ENCODE results near the gene LRRC55.

LRRC55 gene

GRCh38 chr11:57174656-57175055 is 7.1 kb upstream of the LRRC55 start:
- no peak overlapping the region for H3K4me3 ChIP-seq (ENCODE audit: insufficient read length, low read depth)
- TF ChIP-seq ZNF274 (IDR thresholded peaks at IDR 0.05; ENCODE audit: low read depth, low read length) (no peak), SUZ12 (IDR thresholded peaks at IDR 0.05; ENCODE audit: extremely low read depth, insufficient read depth, insufficient read length) (no peak), YY1 (IDR thresholded peaks at IDR 0.05; ENCODE audit: insufficient read depth, insufficient read length) (no peak)
- no peak overlapping the region for H3K9ac ChIP-seq (ENCODE audit: insufficient read length, low read depth)
- no peak for DNase-seq (ENCODE audit: low read depth, low spot score)
- no peaks in the 10 kb centered on the region for H3K36me3 ChIP-seq (ENCODE audit: insufficient read depth, insufficient read length, low read length)
- peaks cover 9% of the 10 kb centered on the region for H3K27me3 ChIP-seq (ENCODE audit: insufficient read depth, insufficient read length)
- H3K9me3 ChIP-seq (ENCODE audit: insufficient read depth, low read length), result peaks cover 6% of the 10 kb centered on the region; the same call in 1 of the 2 replicates
- H3K4me1 ChIP-seq (ENCODE audit: insufficient read depth, insufficient read length), result no peaks in the 10 kb centered on the region

GRCh38 chr11:57175478-57175877 is 6.3 kb upstream of the LRRC55 start:
- Histone ChIP-seq H3K4me1 (ENCODE audit: insufficient read depth, insufficient read length) (peaks cover 2% of the 10 kb centered on the region), H3K36me3 (ENCODE audit: insufficient read depth, insufficient read length, low read length) (no peaks in the 10 kb centered on the region), H3K27me3 (ENCODE audit: insufficient read depth, insufficient read length) (peaks cover 17% of the 10 kb centered on the region), H3K9me3 (ENCODE audit: insufficient read depth, low read length) (no peaks in the 10 kb centered on the region), H3K4me3 (ENCODE audit: insufficient read length, low read depth) (no peak overlapping the region), H3K9ac (ENCODE audit: insufficient read length, low read depth) (no peak overlapping the region)
- no peak for DNase-seq (ENCODE audit: low read depth, low spot score)
- TF ChIP-seq SUZ12 (IDR thresholded peaks at IDR 0.05; ENCODE audit: extremely low read depth, insufficient read depth, insufficient read length) (no peak), ZNF274 (IDR thresholded peaks at IDR 0.05; ENCODE audit: low read depth, low read length) (no peak), YY1 (IDR thresholded peaks at IDR 0.05; ENCODE audit: insufficient read depth, insufficient read length) (no peak)

GRCh38 chr11:57178334-57178733 is 3.4 kb upstream of the LRRC55 start:
- Histone ChIP-seq H3K9ac (ENCODE audit: insufficient read length, low read depth) (no peak overlapping the region), H3K36me3 (ENCODE audit: insufficient read depth, insufficient read length, low read length) (no peaks in the 10 kb centered on the region), H3K4me3 (ENCODE audit: insufficient read length, low read depth) (no peak overlapping the region), H3K4me1 (ENCODE audit: insufficient read depth, insufficient read length) (peaks cover 7% of the 10 kb centered on the region), H3K9me3 (ENCODE audit: insufficient read depth, low read length) (no peaks in the 10 kb centered on the region), H3K27me3 (ENCODE audit: insufficient read depth, insufficient read length) (peaks cover 31% of the 10 kb centered on the region)
- DNase-seq (ENCODE audit: low read depth, low spot score), result no peak
- TF ChIP-seq SUZ12 (IDR thresholded peaks at IDR 0.05; ENCODE audit: extremely low read depth, insufficient read depth, insufficient read length) (no peak), ZNF274 (IDR thresholded peaks at IDR 0.05; ENCODE audit: low read depth, low read length) (no peak), YY1 (IDR thresholded peaks at IDR 0.05; ENCODE audit: insufficient read depth, insufficient read length) (no peak)

- peak overlapping the region; percentile 51 for H3K9ac ChIP-seq (ENCODE audit: insufficient read length, low read depth)
- no peak for DNase-seq (ENCODE audit: low read depth, low spot score)
- H3K4me3 ChIP-seq (ENCODE audit: insufficient read length, low read depth), result peak overlapping the region; percentile 57
- H3K4me1 ChIP-seq (ENCODE audit: insufficient read depth, insufficient read length), result peaks cover 7% of the 10 kb centered on the region
- H3K9me3 ChIP-seq (ENCODE audit: insufficient read depth, low read length), result no peaks in the 10 kb centered on the region
- no peaks in the 10 kb centered on the region for H3K36me3 ChIP-seq (ENCODE audit: insufficient read depth, insufficient read length, low read length)
- no peak for TF ChIP-seq SUZ12 (IDR thresholded peaks at IDR 0.05; ENCODE audit: extremely low read depth, insufficient read depth, insufficient read length)
- peaks cover 31% of the 10 kb centered on the region for H3K27me3 ChIP-seq (ENCODE audit: insufficient read depth, insufficient read length)
Observed at GRCh38 chr11:57179681-57180080, 2.1 kb upstream of the LRRC55 start.

- Histone ChIP-seq H3K36me3 (ENCODE audit: insufficient read depth, insufficient read length, low read length) (no peaks in the 10 kb centered on the region), H3K9ac (ENCODE audit: insufficient read length, low read depth) (peak overlapping the region; percentile 51), H3K9me3 (ENCODE audit: insufficient read depth, low read length) (no peaks in the 10 kb centered on the region), H3K4me1 (ENCODE audit: insufficient read depth, insufficient read length) (peaks cover 7% of the 10 kb centered on the region), H3K4me3 (ENCODE audit: insufficient read length, low read depth) (peak overlapping the region; percentile 57), H3K27me3 (ENCODE audit: insufficient read depth, insufficient read length) (peaks cover 31% of the 10 kb centered on the region)
- DNase-seq (ENCODE audit: low read depth, low spot score), result peak; percentile 36
- TF ChIP-seq ZNF274 (IDR thresholded peaks at IDR 0.05; ENCODE audit: low read depth, low read length), result no peak
- no peak for TF ChIP-seq SUZ12 (IDR thresholded peaks at IDR 0.05; ENCODE audit: extremely low read depth, insufficient read depth, insufficient read length)
- TF ChIP-seq YY1 (IDR thresholded peaks at IDR 0.05; ENCODE audit: insufficient read depth, insufficient read length), result no peak
Observed at GRCh38 chr11:57180081-57180561, 1.6 kb upstream of the LRRC55 start.

- no peak overlapping the region for H3K9ac ChIP-seq (ENCODE audit: insufficient read length, low read depth)
- H3K27me3 ChIP-seq (ENCODE audit: insufficient read depth, insufficient read length), result peaks cover 31% of the 10 kb centered on the region
- no peaks in the 10 kb centered on the region for H3K9me3 ChIP-seq (ENCODE audit: insufficient read depth, low read length)
- TF ChIP-seq ZNF274 (IDR thresholded peaks at IDR 0.05; ENCODE audit: low read depth, low read length) (no peak), YY1 (IDR thresholded peaks at IDR 0.05; ENCODE audit: insufficient read depth, insufficient read length) (no peak), SUZ12 (IDR thresholded peaks at IDR 0.05; ENCODE audit: extremely low read depth, insufficient read depth, insufficient read length) (no peak)
- peaks cover 7% of the 10 kb centered on the region for H3K4me1 ChIP-seq (ENCODE audit: insufficient read depth, insufficient read length)
- no peaks in the 10 kb centered on the region for H3K36me3 ChIP-seq (ENCODE audit: insufficient read depth, insufficient read length, low read length)
- no peak for DNase-seq (ENCODE audit: low read depth, low spot score)
- H3K4me3 ChIP-seq (ENCODE audit: insufficient read length, low read depth), result no peak overlapping the region
Observed at GRCh38 chr11:57180964-57181363, 789 bp upstream of the LRRC55 start.

GRCh38 chr11:57182896-57183295 is 1.1 kb downstream of the LRRC55 start:
- DNase-seq (ENCODE audit: low read depth, low spot score), result no peak
- peaks cover 31% of the 10 kb centered on the region for H3K27me3 ChIP-seq (ENCODE audit: insufficient read depth, insufficient read length)
- no peak overlapping the region for H3K4me3 ChIP-seq (ENCODE audit: insufficient read length, low read depth)
- H3K4me1 ChIP-seq (ENCODE audit: insufficient read depth, insufficient read length), result peaks cover 7% of the 10 kb centered on the region
- H3K9me3 ChIP-seq (ENCODE audit: insufficient read depth, low read length), result no peaks in the 10 kb centered on the region
- no peaks in the 10 kb centered on the region for H3K36me3 ChIP-seq (ENCODE audit: insufficient read depth, insufficient read length, low read length)
- H3K9ac ChIP-seq (ENCODE audit: insufficient read length, low read depth), result no peak overlapping the region
- TF ChIP-seq SUZ12 (IDR thresholded peaks at IDR 0.05; ENCODE audit: extremely low read depth, insufficient read depth, insufficient read length) (no peak), YY1 (IDR thresholded peaks at IDR 0.05; ENCODE audit: insufficient read depth, insufficient read length) (no peak), ZNF274 (IDR thresholded peaks at IDR 0.05; ENCODE audit: low read depth, low read length) (no peak)

Data from NT2/D1 (cell line).